ENCODE measurements around the gene PAX8. TPM values are rescaled to one million over a fixed set of nuclear protein-coding genes. Genes with fewer than 3 reads are reported as not detected.

Gene PAX8
- total RNA-seq, 1 donor from 2014 or later: 2.9 TPM

DNA sequence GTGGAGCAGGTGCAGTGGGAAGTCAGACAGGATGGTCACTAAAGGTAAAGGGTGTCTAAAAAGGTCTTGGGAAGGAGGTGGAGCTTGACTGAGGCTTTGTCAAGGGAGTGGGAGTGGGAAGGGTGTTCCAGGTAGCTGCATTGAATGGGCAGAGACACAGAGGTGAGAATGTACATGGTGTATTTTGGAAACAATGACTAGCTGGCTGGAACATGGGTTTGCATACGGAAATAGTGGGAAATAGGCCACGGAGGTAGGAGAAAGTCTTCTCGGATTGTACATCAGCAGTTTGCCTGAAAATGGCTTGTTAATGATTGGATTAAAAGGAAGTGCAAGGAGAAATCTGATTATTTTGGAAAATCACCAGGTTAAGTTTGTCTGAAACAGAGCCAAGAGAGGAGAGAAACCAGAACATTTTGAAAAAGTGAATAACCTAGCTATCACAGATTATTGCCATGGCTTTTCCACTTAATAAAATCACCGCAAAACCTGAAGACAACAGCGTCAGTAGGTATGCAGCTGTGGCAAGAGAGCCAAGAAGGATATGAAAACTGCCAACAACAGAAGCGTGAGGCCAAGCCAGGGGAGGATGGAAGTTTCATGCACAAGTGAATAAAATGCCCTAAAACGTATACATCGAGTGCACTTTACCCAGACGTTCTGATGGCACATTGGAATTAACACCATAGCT lies 13.9 kb downstream of the PAX8 start:
- Histone ChIP-seq H3K79me2 (ENCODE audit: low read depth) (no peaks in the 10 kb centered on the region), H2AFZ (replicated peaks) (no peak overlapping the region), H3K9me3 (ENCODE audit: low read depth) (no peaks in the 10 kb centered on the region), H4K20me1 (ENCODE audit: low read depth) (no peaks in the 10 kb centered on the region), H3K9ac (no peak overlapping the region), H3K27me3 (peaks cover 84% of the 10 kb centered on the region), H3K4me2 (no peak overlapping the region), H3K27ac (no peak overlapping the region), H3K36me3 (no peaks in the 10 kb centered on the region), H3K4me1 (no peaks in the 10 kb centered on the region), H3F3A (ENCODE audit: low read depth) (no peaks in the 10 kb centered on the region), H3K4me3 (no peak overlapping the region)
- DNase-seq (ENCODE audit: low spot score): no peak
- Mint-ChIP-seq H3K4me3 (no peak overlapping the region), H3K36me3 (no peaks in the 10 kb centered on the region), H3K27me3 (ENCODE audit: insufficient read depth, low read depth) (peaks cover 21% of the 10 kb centered on the region), H3K9me3 (no peaks in the 10 kb centered on the region), H3K27ac (no peak overlapping the region), H3K4me1 (peaks cover 23% of the 10 kb centered on the region)
- TF ChIP-seq EZH2 (IDR thresholded peaks at IDR 0.05) (no peak), CTCF (IDR thresholded peaks at IDR 0.05) (no peak), EZH2phosphoT487 (IDR thresholded peaks at IDR 0.05) (no peak)

DNA sequence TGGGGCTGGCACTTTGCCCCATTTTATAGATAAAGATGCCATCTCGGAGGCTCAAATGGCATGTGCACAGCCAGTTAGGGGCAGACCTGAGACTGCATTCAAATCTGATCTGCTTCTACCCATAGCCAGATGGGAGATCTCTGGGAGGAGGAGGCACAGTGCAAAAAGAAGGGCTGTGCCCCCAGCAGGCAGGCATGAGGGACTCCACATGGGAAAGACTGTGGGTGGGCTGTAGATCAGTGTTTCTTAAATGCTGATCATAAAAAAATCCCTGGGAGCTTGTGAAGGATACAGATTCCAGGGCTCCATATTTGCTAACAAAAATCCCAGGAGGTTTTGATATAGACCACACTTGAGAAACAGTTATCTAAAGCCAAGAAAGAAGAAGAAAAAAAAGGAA lies 15.2 kb downstream of the PAX8 start:
- Histone ChIP-seq H4K20me1 (ENCODE audit: low read depth) (no peaks in the 10 kb centered on the region), H3K9me3 (ENCODE audit: low read depth) (no peaks in the 10 kb centered on the region), H3K36me3 (no peaks in the 10 kb centered on the region), H3K4me3 (no peak overlapping the region), H3K27me3 (peaks cover 72% of the 10 kb centered on the region), H3K27ac (no peak overlapping the region), H3F3A (ENCODE audit: low read depth) (no peaks in the 10 kb centered on the region), H3K79me2 (ENCODE audit: low read depth) (no peaks in the 10 kb centered on the region), H3K4me2 (no peak overlapping the region), H2AFZ (replicated peaks) (no peak overlapping the region), H3K9ac (no peak overlapping the region), H3K4me1 (peaks cover 4% of the 10 kb centered on the region)
- peaks cover 23% of the 10 kb centered on the region for H3K27me3 Mint-ChIP-seq (ENCODE audit: insufficient read depth, low read depth)
- no peak for DNase-seq (ENCODE audit: low spot score)
- H3K9me3 Mint-ChIP-seq: no peaks in the 10 kb centered on the region
- no peak overlapping the region for H3K4me3 Mint-ChIP-seq
- H3K4me1 Mint-ChIP-seq: peaks cover 30% of the 10 kb centered on the region
- H3K36me3 Mint-ChIP-seq: no peaks in the 10 kb centered on the region
- no peak overlapping the region for H3K27ac Mint-ChIP-seq
- TF ChIP-seq CTCF (IDR thresholded peaks at IDR 0.05) (no peak), EZH2 (IDR thresholded peaks at IDR 0.05) (no peak), EZH2phosphoT487 (IDR thresholded peaks at IDR 0.05) (no peak)

GRCh38 chr2:113260991-113261390 lies 17.7 kb downstream of the PAX8 start:
- H4K20me1 ChIP-seq (ENCODE audit: low read depth): no peaks in the 10 kb centered on the region
- peaks cover 42% of the 10 kb centered on the region for H3K4me1 Mint-ChIP-seq
- TF ChIP-seq EZH2 (IDR thresholded peaks at IDR 0.05) (no peak), EZH2phosphoT487 (IDR thresholded peaks at IDR 0.05) (no peak), CTCF (IDR thresholded peaks at IDR 0.05) (no peak)
- H3K4me3 ChIP-seq: no peak overlapping the region
- no peak overlapping the region for H3K4me2 ChIP-seq
- peak; percentile 17 for DNase-seq (ENCODE audit: low spot score)
- H2AFZ ChIP-seq (replicated peaks): no peak overlapping the region
- H3K27me3 ChIP-seq: peaks cover 64% of the 10 kb centered on the region
- no peaks in the 10 kb centered on the region for H3K79me2 ChIP-seq (ENCODE audit: low read depth)
- H3K4me3 Mint-ChIP-seq: no peak overlapping the region
- no peaks in the 10 kb centered on the region for H3K36me3 ChIP-seq
- no peaks in the 10 kb centered on the region for H3K9me3 Mint-ChIP-seq
- H3K4me1 ChIP-seq: peaks cover 18% of the 10 kb centered on the region
- no peak overlapping the region for H3K9ac ChIP-seq
- H3K27ac Mint-ChIP-seq: no peak overlapping the region
- no peak overlapping the region for H3K27ac ChIP-seq
- no peaks in the 10 kb centered on the region for H3F3A ChIP-seq (ENCODE audit: low read depth)
- peaks cover 13% of the 10 kb centered on the region for H3K27me3 Mint-ChIP-seq (ENCODE audit: insufficient read depth, low read depth)
- no peaks in the 10 kb centered on the region for H3K36me3 Mint-ChIP-seq
- no peaks in the 10 kb centered on the region for H3K9me3 ChIP-seq (ENCODE audit: low read depth)
